CD4-positive, alpha-beta T cell (primary cell): ENCODE measurements around the gene FGF14. TPM values are rescaled to one million over a fixed set of nuclear protein-coding genes. Genes with fewer than 3 reads are reported as not detected.

Experiments used
- ATAC-seq: fragments of 200-7000 bp; cut with Tn5 transposase; one replicate; pipeline ENCODE4 v1.10.0; 2022; ENCODE audit warnings: mild to moderate bottlenecking; ENCODE audit not compliant: poor library complexity
- CTCF ChIA-PET: fragments of 350-600 bp; sonication (Branson Sonifier 250); formaldehyde crosslinking; loops from one replicate; lab custom pipeline; 2021; ENCODE audit warnings: antibody characterized with exemption, inconsistent platforms; lab: Charles Lee
- POLR2A ChIA-PET: fragments of 350-600 bp; sonication (Branson Sonifier 250); formaldehyde crosslinking; loops from one replicate; lab custom pipeline; 2021; ENCODE audit warnings: antibody characterized with exemption, inconsistent platforms; lab: Charles Lee
- DNase-seq, 14 experiments: peaks; one replicate each; pipeline ENCODE4 v3.0.0-alpha.2; 2013 to 2020; ENCODE audit warnings: mixed read lengths in 2 of 14
- H3K27ac ChIP-seq, 2 donors: one replicate each; pipeline versions ENCODE4 v1.5.1 to v1.7.0; 2013; ENCODE audit warnings: low read length in 2 of 2, low read depth in 1 of 2, mild to moderate bottlenecking in 1 of 2
- H3K27me3 ChIP-seq, 2 experiments: 1 replicate in 1 of 2; 2 replicates in 1 of 2; pipeline versions ENCODE4 v1.6.1 to v1.7.0; 2013; ENCODE audit warnings: low read length in 2 of 2, control low read depth in 1 of 2, mild to moderate bottlenecking in 1 of 2, moderate library complexity in 1 of 2; ENCODE audit not compliant: insufficient read depth in 2 of 2, control insufficient read depth in 1 of 2
- H3K36me3 ChIP-seq: one replicate; pipeline ENCODE4 v1.6.1; 2013; ENCODE audit warnings: low read length, control low read depth; ENCODE audit not compliant: insufficient read depth
- H3K4me1 ChIP-seq: one replicate; pipeline ENCODE4 v1.6.1; 2013; ENCODE audit warnings: low read length, control low read depth; ENCODE audit not compliant: insufficient read depth
- H3K4me3 ChIP-seq: one replicate; pipeline ENCODE4 v1.5.1; 2013; ENCODE audit warnings: mild to moderate bottlenecking, low read length, moderate library complexity
- H3K9me3 ChIP-seq, 2 experiments: 1 replicate in 1 of 2; 2 replicates in 1 of 2; pipeline versions ENCODE4 v1.6.1 to v1.7.0; 2013; ENCODE audit warnings: low read length in 2 of 2, mild to moderate bottlenecking in 2 of 2, control low read depth in 1 of 2, moderate library complexity in 1 of 2; ENCODE audit not compliant: control insufficient read depth in 1 of 2, insufficient read depth in 1 of 2
- H3K27ac Mint-ChIP-seq: one replicate; pipeline ENCODE4 v1.8.0; 2020; ENCODE audit warnings: mixed read lengths
- H3K27me3 Mint-ChIP-seq: one replicate; pipeline ENCODE4 v1.8.0; 2021; ENCODE audit warnings: mixed read lengths
- H3K36me3 Mint-ChIP-seq: one replicate; pipeline ENCODE4 v1.8.0; 2021; ENCODE audit warnings: low read depth, mixed read lengths
- H3K4me1 Mint-ChIP-seq: one replicate; pipeline ENCODE4 v1.8.0; 2021; ENCODE audit warnings: low read depth, mixed read lengths
- H3K4me3 Mint-ChIP-seq: one replicate; pipeline ENCODE4 v1.8.0; 2020; ENCODE audit warnings: mild to moderate bottlenecking, mixed read lengths
- H3K9me3 Mint-ChIP-seq: one replicate; pipeline ENCODE4 v1.8.0; 2020; ENCODE audit warnings: mixed read lengths
- intact Hi-C, 2 experiments: fragments of 100-400 bp; cut with DNase I in 1 of 2; cut with micrococcal nuclease in 1 of 2; formaldehyde crosslinking; loops; one replicate each; pipeline versions ENCODE4 v1.15.1 to v1.9.0; 2023 to 2025; cut with DNase I, micrococcal nuclease
- total RNA-seq, 174 experiments: library from RNA in 2 of 174; stranded (reverse) in 2 of 174; gene quantifications; one replicate each; pipeline ENCODE4 v1.2.3 and lab custom pipeline; 2021 to 2026
- TF ChIP-seq, protein P1 (sequence below): fragments of 200-600 bp; IDR thresholded peaks from one replicate; pipeline ENCODE4 v1.8.0; 2022; ENCODE audit warnings: antibody characterized with exemption, mild to moderate bottlenecking

The FGF14 gene
- total RNA-seq, 2 experiments from 2014 or later, result not detected

DNA sequence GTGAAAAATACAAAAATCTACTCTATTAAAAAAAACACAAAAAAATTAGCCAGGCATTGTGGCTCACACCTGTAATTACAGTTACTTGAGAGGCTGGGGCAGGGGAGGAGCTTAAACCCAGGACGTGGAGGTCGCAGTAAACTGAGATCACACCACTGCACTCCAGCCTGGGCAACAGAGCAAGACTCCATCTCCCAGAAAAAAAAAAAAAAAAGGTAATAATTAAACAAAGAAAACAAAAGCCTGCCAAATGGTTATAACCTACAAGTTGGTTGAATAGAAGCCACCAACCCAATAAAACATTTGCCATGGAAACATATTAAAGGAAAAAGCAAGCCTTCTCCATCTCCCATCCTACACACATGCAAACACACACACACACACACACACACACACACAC lies 694.2 kb downstream of the FGF14 start:
- H3K4me3 Mint-ChIP-seq, result no peak overlapping the region
- Histone ChIP-seq H3K4me3 (no peak overlapping the region), H3K27ac (no peak overlapping the region), H3K27me3 (no peaks in the 10 kb centered on the region), H3K36me3 (no peaks in the 10 kb centered on the region), H3K9me3 (no peaks in the 10 kb centered on the region), H3K4me1 (peaks cover 5% of the 10 kb centered on the region)
- peaks cover 15% of the 10 kb centered on the region for H3K27me3 Mint-ChIP-seq
- intact Hi-C loops, result no loop called here
- H3K27ac Mint-ChIP-seq, result no peak overlapping the region
- no peak for DNase-seq
- TF ChIP-seq, protein P1, sequence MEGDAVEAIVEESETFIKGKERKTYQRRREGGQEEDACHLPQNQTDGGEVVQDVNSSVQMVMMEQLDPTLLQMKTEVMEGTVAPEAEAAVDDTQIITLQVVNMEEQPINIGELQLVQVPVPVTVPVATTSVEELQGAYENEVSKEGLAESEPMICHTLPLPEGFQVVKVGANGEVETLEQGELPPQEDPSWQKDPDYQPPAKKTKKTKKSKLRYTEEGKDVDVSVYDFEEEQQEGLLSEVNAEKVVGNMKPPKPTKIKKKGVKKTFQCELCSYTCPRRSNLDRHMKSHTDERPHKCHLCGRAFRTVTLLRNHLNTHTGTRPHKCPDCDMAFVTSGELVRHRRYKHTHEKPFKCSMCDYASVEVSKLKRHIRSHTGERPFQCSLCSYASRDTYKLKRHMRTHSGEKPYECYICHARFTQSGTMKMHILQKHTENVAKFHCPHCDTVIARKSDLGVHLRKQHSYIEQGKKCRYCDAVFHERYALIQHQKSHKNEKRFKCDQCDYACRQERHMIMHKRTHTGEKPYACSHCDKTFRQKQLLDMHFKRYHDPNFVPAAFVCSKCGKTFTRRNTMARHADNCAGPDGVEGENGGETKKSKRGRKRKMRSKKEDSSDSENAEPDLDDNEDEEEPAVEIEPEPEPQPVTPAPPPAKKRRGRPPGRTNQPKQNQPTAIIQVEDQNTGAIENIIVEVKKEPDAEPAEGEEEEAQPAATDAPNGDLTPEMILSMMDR, result no peak
- ChIA-PET CTCF (no interaction called here), POLR2A (no interaction called here)
- H3K9me3 Mint-ChIP-seq, result no peaks in the 10 kb centered on the region
- peaks cover 4% of the 10 kb centered on the region for H3K4me1 Mint-ChIP-seq
- ATAC-seq, result no peak
- H3K36me3 Mint-ChIP-seq, result no peaks in the 10 kb centered on the region

DNA sequence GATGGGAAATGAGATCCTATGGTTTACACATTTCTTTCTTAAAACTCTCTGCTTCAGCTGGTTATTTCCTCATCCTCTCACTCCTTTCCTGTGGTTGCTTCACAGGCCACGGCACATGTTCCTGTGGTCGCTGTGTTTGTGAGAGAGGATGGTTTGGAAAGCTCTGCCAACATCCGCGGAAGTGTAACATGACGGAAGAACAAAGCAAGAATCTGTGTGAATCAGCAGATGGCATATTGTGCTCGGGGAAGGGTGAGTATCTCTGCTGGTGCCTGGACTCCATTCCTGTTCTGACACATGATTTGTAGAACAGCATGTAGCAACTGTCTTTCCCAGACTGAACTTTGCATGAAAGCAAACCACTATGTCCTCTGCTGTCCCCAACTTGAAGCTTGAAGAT lies 695.2 kb downstream of the FGF14 start:
- H3K9me3 ChIP-seq, result no peaks in the 10 kb centered on the region
- intact Hi-C loops, result no loop called here
- Mint-ChIP-seq H3K4me1 (peaks cover 4% of the 10 kb centered on the region), H3K9me3 (no peaks in the 10 kb centered on the region), H3K27ac (no peak overlapping the region), H3K4me3 (no peak overlapping the region), H3K27me3 (peaks cover 15% of the 10 kb centered on the region), H3K36me3 (no peaks in the 10 kb centered on the region)
- TF ChIP-seq, protein P1, result no peak
- ChIA-PET POLR2A (no interaction called here), CTCF (no interaction called here)
- H3K27ac ChIP-seq, result no peak overlapping the region
- ATAC-seq, result no peak
- H3K36me3 ChIP-seq, result no peaks in the 10 kb centered on the region
- peak in 5 of 14 experiments; percentile 1 to 59 (median 28) for DNase-seq
- H3K4me1 ChIP-seq, result peaks cover 5% of the 10 kb centered on the region
- H3K4me3 ChIP-seq, result no peak overlapping the region
- no peaks in the 10 kb centered on the region for H3K27me3 ChIP-seq

DNA sequence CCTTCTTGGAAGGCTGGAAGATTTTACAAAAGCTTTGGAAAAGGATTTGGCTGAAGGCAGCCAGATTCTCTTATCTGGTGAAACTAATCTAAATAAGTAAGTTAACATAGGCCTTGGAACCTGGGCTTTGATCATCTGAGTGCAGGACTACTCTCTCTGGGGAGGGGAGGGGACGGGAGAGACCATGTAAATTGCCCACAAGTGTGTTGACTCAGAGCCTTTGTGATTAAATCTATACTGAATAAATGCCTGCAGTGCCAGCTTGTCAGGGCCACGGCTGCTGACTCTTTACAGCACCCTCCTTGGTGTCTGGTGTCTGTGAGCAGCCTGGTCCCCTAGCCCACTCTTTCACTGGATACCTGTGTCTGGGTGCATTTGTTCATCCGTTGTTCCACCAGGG lies 698.0 kb downstream of the FGF14 start:
- intact Hi-C loops, result no loop called here
- DNase-seq, result no peak

More for the DNA sequence above, 698.0 kb downstream of the FGF14 start:
- CTCF ChIA-PET, result no interaction called here
- Histone ChIP-seq H3K9me3 (no peaks in the 10 kb centered on the region), H3K4me3 (no peak overlapping the region), H3K27ac (no peak overlapping the region), H3K27me3 (no peaks in the 10 kb centered on the region), H3K36me3 (no peaks in the 10 kb centered on the region), H3K4me1 (peaks cover 5% of the 10 kb centered on the region)
- H3K27ac Mint-ChIP-seq, result no peak overlapping the region
- TF ChIP-seq, protein P1, result no peak
- peaks cover 4% of the 10 kb centered on the region for H3K4me1 Mint-ChIP-seq
- ATAC-seq, result no peak
- H3K4me3 Mint-ChIP-seq, result no peak overlapping the region
- no peaks in the 10 kb centered on the region for H3K9me3 Mint-ChIP-seq
- no peaks in the 10 kb centered on the region for H3K36me3 Mint-ChIP-seq
- peaks cover 9% of the 10 kb centered on the region for H3K27me3 Mint-ChIP-seq
- POLR2A ChIA-PET, result no interaction called here
